ENCODE measurements around the gene RCN1. TPM values are rescaled to one million over a fixed set of nuclear protein-coding genes. Genes with fewer than 3 reads are reported as not detected.

Gene RCN1
- total RNA-seq, 1 experiment from 2014 or later = 412 TPM

DNA sequence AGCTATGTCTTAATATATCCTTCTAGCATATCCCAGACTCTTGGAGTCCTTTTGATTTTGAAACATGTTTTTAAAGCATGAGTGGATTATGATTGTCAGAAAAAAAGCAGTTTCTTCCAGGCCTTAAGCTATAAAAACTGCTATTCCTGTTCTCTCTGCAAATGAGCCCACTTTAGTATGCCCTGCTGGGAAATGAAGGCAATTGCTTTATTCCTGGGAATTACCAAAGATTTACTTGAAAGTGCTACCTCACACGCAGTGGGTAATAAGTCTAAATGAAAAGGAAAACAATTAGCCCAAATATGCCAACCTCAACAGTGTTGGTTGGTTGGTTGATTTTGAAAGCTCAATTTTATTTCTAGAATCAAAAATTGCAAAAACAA lies 17.2 kb upstream of the RCN1 start:
- Histone ChIP-seq H3K9me3 (ENCODE audit: low read depth, low read length, poor library complexity, severe bottlenecking) (no peaks in the 10 kb centered on the region), H3K4me1 (ENCODE audit: insufficient read depth, low read length, poor library complexity, severe bottlenecking) (peaks cover 12% of the 10 kb centered on the region), H3K27ac (ENCODE audit: low read depth, low read length, poor library complexity, severe bottlenecking) (no peak overlapping the region), H3K4me3 (ENCODE audit: low read depth, low read length, poor library complexity, severe bottlenecking) (no peak overlapping the region), H3K27me3 (replicated peaks; ENCODE audit: insufficient read depth, low read depth, low read length, poor library complexity) (peaks cover 51% of the 10 kb centered on the region), H3K36me3 (ENCODE audit: insufficient read depth, low read length, poor library complexity, severe bottlenecking) (no peaks in the 10 kb centered on the region)
- intact Hi-C loops (cut with micrococcal nuclease; ENCODE audit: unreplicated experiment) = no loop called here
- no peak for DNase-seq (ENCODE audit: low spot score)
- ChIA-PET POLR2A (ENCODE audit: low non-redundant PET) (no interaction called here), CTCF (interaction anchor here (0.6 kb wide), 2 partner anchors 21 to 44 kb away, joined by 3 to 4 read pairs; no protein-coding TSS in a partner anchor)
- TF ChIP-seq EZH2 (IDR thresholded peaks at IDR 0.05; ENCODE audit: borderline replicate concordance, low read depth, low read length, poor library complexity, severe bottlenecking) = no peak
- TF ChIP-seq, protein P1, sequence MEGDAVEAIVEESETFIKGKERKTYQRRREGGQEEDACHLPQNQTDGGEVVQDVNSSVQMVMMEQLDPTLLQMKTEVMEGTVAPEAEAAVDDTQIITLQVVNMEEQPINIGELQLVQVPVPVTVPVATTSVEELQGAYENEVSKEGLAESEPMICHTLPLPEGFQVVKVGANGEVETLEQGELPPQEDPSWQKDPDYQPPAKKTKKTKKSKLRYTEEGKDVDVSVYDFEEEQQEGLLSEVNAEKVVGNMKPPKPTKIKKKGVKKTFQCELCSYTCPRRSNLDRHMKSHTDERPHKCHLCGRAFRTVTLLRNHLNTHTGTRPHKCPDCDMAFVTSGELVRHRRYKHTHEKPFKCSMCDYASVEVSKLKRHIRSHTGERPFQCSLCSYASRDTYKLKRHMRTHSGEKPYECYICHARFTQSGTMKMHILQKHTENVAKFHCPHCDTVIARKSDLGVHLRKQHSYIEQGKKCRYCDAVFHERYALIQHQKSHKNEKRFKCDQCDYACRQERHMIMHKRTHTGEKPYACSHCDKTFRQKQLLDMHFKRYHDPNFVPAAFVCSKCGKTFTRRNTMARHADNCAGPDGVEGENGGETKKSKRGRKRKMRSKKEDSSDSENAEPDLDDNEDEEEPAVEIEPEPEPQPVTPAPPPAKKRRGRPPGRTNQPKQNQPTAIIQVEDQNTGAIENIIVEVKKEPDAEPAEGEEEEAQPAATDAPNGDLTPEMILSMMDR (conservative IDR thresholded peaks at IDR 0.05; ENCODE audit: low read depth, low read length) = no peak
- no TSS peak for BruUV-seq (replicated peaks)

DNA sequence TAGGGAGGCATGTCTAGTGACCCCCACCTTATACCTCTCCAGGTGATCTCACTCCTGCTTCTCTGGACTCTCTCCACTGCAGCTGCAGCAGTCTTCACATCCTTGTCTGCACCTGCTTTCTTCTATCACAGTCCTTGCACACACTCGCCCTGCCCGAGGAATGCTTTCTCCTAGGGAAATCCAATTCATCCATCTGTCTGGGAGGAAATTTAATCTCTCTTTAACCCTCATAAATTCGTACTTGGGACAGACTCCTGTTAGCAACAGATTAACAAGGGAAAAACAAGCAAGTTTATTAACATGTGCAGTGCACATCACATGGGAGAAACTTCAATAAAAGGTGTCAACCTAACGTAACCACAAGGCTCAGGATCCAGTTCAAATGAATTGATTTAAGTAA lies 11.3 kb upstream of the RCN1 start:
- TF ChIP-seq EZH2 (IDR thresholded peaks at IDR 0.05; ENCODE audit: borderline replicate concordance, low read depth, low read length, poor library complexity, severe bottlenecking) = no peak
- TF ChIP-seq, protein P1 (conservative IDR thresholded peaks at IDR 0.05; ENCODE audit: low read depth, low read length) = no peak
- H3K4me1 ChIP-seq (ENCODE audit: insufficient read depth, low read length, poor library complexity, severe bottlenecking) = no peaks in the 10 kb centered on the region
- H3K4me3 ChIP-seq (ENCODE audit: low read depth, low read length, poor library complexity, severe bottlenecking) = no peak overlapping the region
- intact Hi-C loops (cut with micrococcal nuclease; ENCODE audit: unreplicated experiment) = no loop called here
- H3K27ac ChIP-seq (ENCODE audit: low read depth, low read length, poor library complexity, severe bottlenecking) = no peak overlapping the region
- CTCF ChIA-PET = no interaction called here
- H3K27me3 ChIP-seq (replicated peaks; ENCODE audit: insufficient read depth, low read depth, low read length, poor library complexity) = no peaks in the 10 kb centered on the region
- POLR2A ChIA-PET (ENCODE audit: low non-redundant PET) = no interaction called here
- H3K36me3 ChIP-seq (ENCODE audit: insufficient read depth, low read length, poor library complexity, severe bottlenecking) = no peaks in the 10 kb centered on the region
- BruUV-seq (replicated peaks) = no TSS peak
- no peak for DNase-seq (ENCODE audit: low spot score)
- no peaks in the 10 kb centered on the region for H3K9me3 ChIP-seq (ENCODE audit: low read depth, low read length, poor library complexity, severe bottlenecking)

DNA sequence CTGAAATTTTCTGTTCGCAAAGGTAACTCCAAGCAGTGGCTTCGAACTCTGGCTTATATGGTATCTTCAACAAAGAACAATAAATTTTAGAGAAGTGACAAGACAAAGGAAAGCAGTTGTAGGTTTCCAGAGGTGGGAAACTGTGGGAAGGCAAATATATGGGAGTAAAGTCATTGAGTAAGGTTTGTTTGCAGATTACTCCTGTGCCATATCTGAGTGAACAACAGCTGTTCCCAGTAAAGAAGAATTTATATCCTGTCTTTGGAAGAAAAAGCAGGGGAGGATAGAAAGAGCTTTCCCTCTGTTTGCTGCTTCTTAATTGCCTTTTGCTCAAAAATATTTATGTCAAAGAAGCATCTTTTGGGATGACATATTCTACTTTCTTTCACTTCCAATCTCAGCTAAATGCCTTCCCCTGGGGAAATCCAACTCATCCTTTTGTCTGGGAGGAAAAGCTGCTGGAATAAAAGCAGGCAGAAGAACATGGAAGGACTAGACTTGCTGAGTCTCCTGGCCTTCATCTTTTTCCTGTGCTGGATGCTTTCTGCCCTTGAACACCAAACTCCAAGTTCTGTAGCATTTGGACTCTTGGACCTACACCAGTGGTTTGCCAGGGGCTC lies 10.4 kb upstream of the RCN1 start:
- CTCF ChIA-PET = no interaction called here
- BruUV-seq (replicated peaks) = no TSS peak
- H3K4me3 ChIP-seq (ENCODE audit: low read depth, low read length, poor library complexity, severe bottlenecking) = no peak overlapping the region
- no peaks in the 10 kb centered on the region for H3K4me1 ChIP-seq (ENCODE audit: insufficient read depth, low read length, poor library complexity, severe bottlenecking)
- H3K27me3 ChIP-seq (replicated peaks; ENCODE audit: insufficient read depth, low read depth, low read length, poor library complexity) = no peaks in the 10 kb centered on the region
- H3K27ac ChIP-seq (ENCODE audit: low read depth, low read length, poor library complexity, severe bottlenecking) = no peak overlapping the region
- H3K36me3 ChIP-seq (ENCODE audit: insufficient read depth, low read length, poor library complexity, severe bottlenecking) = no peaks in the 10 kb centered on the region
- no peaks in the 10 kb centered on the region for H3K9me3 ChIP-seq (ENCODE audit: low read depth, low read length, poor library complexity, severe bottlenecking)
- intact Hi-C loops (cut with micrococcal nuclease; ENCODE audit: unreplicated experiment) = no loop called here
- TF ChIP-seq EZH2 (IDR thresholded peaks at IDR 0.05; ENCODE audit: borderline replicate concordance, low read depth, low read length, poor library complexity, severe bottlenecking) = no peak
- TF ChIP-seq, protein P1 (conservative IDR thresholded peaks at IDR 0.05; ENCODE audit: low read depth, low read length) = no peak
- POLR2A ChIA-PET (ENCODE audit: low non-redundant PET) = no interaction called here
- no peak for DNase-seq (ENCODE audit: low spot score)
